Upper lobe of right lung (tissue), 1 donor: Measurements from ENCODE around the gene OSBPL2. TPM values are rescaled to one million over a fixed set of nuclear protein-coding genes. Genes with fewer than 3 reads are reported as not detected.
A peak's percentile ranks its signal among the peaks of the same experiment; 100 is the strongest.

Source experiments
- ATAC-seq: fragments of 200-7000 bp; cut with Tn5 transposase; one replicate; pipeline ENCODE4 v1.9.1; 2020; ENCODE audit warnings: mild to moderate bottlenecking, moderate library complexity
- DNase-seq: peaks from one replicate; pipeline ENCODE4 v3.0.0-alpha.2; 2020
- H3K27ac ChIP-seq: fragments of 200-600 bp; one replicate; pipeline ENCODE4 v1.8.0; 2022
- H3K27me3 ChIP-seq: fragments of 200-600 bp; one replicate; pipeline ENCODE4 v1.8.0; 2022; ENCODE audit warnings: mild to moderate bottlenecking
- H3K36me3 ChIP-seq: fragments of 200-600 bp; one replicate; pipeline ENCODE4 v1.8.0; 2022
- H3K4me1 ChIP-seq: fragments of 200-600 bp; one replicate; pipeline ENCODE4 v1.8.0; 2022
- H3K4me3 ChIP-seq: fragments of 200-600 bp; one replicate; pipeline ENCODE4 v1.8.0; 2022; ENCODE audit warnings: mild to moderate bottlenecking
- H3K9me3 ChIP-seq: fragments of 200-600 bp; one replicate; pipeline ENCODE4 v1.8.0; 2022
- CTCF ChIP-seq: fragments of 200-600 bp; IDR thresholded peaks from one replicate; pipeline ENCODE4 v1.8.0; 2022; ENCODE audit warnings: antibody characterized with exemption
- intact Hi-C: fragments of 100-400 bp; cut with DNase I; formaldehyde crosslinking; loops from one replicate; pipeline ENCODE4 v1.11.0; 2022
- total RNA-seq: library from RNA; stranded (reverse); fragmentation: NEBNext Ultra II Directional; extraction: Animal tissue kit (Norgen Biotek cat#: 25700); gene quantifications from one replicate; pipeline ENCODE4 v1.2.1, GENCODE V29; 2021
- donor health status: DM: no; HTN: yes; CAD: no; lungs with severe emphysema.

OSBPL2 gene
- total RNA-seq, 1 donor from 2014 or later, result 52.3 TPM

DNA sequence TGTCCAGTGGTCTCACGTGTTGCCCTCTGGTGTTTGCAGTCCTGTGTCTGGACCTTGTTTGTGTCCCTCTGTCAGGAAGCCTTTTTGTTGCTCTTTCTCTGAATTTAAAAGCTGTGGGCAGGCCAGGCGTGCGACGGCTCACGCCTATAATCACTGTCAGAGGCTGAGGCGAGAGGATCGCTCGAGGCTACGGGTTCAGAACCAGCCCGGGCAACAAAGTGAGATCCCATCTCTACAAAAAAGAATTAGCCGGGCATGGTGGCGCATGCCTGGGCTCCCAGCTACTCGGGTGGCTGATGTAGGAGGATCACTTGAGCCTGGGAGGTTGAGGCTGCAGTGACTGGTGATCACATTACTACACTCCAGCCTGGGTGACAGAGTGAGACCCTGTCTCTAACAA, 28.5 kb downstream of the OSBPL2 start:
- ATAC-seq (no peak), DNase-seq (no peak)
- Histone ChIP-seq H3K27ac (no peak overlapping the region), H3K36me3 (peaks cover 53% of the 10 kb centered on the region), H3K4me3 (no peak overlapping the region), H3K27me3 (no peaks in the 10 kb centered on the region), H3K9me3 (no peaks in the 10 kb centered on the region), H3K4me1 (no peaks in the 10 kb centered on the region)
- intact Hi-C loops, result no loop called here
- no peak for TF ChIP-seq CTCF

DNA sequence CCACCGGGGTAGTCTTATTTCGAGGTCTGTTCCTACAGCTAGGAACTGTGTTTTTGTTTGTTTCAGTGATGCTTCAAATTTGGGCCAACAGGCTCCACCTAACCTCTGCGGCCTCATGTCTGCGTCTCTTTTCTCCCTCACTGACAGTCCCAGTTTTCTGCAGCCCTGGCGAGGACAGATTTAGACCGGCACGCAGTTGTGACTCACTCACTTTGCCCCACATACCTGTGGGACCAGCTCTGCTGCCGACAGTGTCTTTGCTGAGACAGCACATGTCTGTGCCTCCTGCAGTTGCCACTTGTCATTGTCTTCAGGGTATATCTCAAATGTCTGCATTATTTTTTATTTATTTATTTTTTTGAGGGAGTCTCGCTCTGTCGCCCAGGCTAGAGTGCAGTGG, 29.2 kb downstream of the OSBPL2 start:
- intact Hi-C loops, result no loop called here
- Histone ChIP-seq H3K4me3 (no peak overlapping the region), H3K27me3 (no peaks in the 10 kb centered on the region), H3K9me3 (no peaks in the 10 kb centered on the region), H3K36me3 (peaks cover 53% of the 10 kb centered on the region), H3K27ac (no peak overlapping the region), H3K4me1 (no peaks in the 10 kb centered on the region)
- no peak for ATAC-seq
- TF ChIP-seq CTCF, result no peak
- no peak for DNase-seq

DNA sequence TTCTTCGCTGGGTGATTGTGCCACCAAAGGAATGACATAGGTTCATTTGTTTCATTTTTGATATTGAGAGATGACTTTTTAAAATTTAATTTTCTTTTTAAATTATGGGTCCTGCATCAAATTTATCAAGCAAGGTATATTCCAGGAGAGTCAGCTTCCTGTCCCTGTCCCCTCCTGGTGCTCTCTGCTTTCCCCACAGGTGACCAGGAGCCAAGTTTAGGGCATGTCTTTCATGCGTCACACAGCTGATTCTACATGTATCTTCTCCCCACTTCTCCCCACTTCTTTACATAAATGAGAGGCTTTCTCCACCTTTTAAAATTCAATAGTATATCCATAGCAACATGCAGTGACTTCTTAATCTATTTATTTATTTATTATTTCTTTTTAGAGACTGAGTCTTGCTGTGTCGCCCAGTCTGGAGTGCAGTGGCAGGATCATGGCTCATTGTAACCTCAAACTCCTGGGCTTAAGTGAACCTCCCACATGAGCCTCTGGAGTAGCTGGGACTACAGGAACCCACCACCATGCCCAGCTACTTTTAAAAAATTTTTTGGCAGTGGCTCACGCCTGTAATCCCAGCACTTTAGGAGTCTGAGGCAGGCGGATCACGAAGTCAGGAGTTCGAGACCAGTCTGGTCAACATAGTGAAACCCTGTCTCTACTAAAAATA, 30.0 kb downstream of the OSBPL2 start:
- TF ChIP-seq CTCF, result no peak
- Histone ChIP-seq H3K36me3 (peaks cover 54% of the 10 kb centered on the region), H3K4me3 (no peak overlapping the region), H3K27me3 (no peaks in the 10 kb centered on the region), H3K27ac (no peak overlapping the region), H3K9me3 (no peaks in the 10 kb centered on the region), H3K4me1 (no peaks in the 10 kb centered on the region)
- DNase-seq (no peak), ATAC-seq (no peak)
- intact Hi-C loops, result no loop called here

DNA sequence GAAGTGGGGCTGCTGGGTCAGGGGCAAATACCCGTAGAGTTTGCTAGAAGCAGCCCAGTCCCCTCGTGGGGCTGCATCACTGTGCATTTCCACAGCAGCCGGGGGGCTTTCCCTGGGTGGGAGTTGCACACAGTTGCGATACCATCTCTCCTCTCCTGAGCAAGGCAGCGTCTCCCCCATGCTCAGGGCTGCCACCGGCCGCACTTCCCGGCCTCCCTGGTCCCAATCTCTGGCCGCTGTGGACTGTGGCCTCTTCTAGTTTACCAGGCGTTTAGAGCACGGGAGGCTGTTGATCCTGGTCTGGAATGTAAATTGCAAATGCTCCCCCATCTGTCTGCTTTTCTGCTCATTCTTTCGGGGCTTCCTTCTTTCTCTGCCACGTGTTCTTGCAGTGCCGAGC, 31.1 kb downstream of the OSBPL2 start:
- Histone ChIP-seq H3K27ac (no peak overlapping the region), H3K36me3 (peaks cover 54% of the 10 kb centered on the region), H3K9me3 (no peaks in the 10 kb centered on the region), H3K4me1 (no peaks in the 10 kb centered on the region), H3K4me3 (no peak overlapping the region), H3K27me3 (no peaks in the 10 kb centered on the region)
- ATAC-seq, result no peak
- TF ChIP-seq CTCF, result no peak
- no peak for DNase-seq
- intact Hi-C loops, result no loop called here

DNA sequence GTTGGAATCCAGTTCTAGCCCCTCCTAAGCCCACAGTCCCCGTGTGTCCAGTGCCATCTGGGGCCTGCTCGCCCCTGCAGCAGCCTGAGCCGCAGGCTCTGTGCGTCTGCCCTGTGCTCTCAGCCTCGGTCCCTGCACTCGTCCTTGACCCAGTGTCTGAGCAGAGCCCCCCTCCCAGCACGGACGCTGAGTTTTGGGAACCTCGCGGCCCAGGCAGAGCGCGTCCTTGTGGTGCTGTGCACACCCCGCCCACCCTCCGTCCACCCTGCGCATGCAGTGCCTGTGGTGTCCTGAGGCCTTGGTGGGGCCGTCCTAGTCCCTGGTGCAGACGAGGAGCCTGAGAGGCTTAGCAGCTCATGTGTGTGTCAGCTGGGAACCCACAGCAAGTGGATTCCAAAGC, 31.6 kb downstream of the OSBPL2 start:
- ATAC-seq (peak; percentile 9), DNase-seq (no peak)
- Histone ChIP-seq H3K4me1 (no peaks in the 10 kb centered on the region), H3K36me3 (peaks cover 53% of the 10 kb centered on the region), H3K27ac (no peak overlapping the region), H3K4me3 (no peak overlapping the region), H3K27me3 (no peaks in the 10 kb centered on the region), H3K9me3 (no peaks in the 10 kb centered on the region)
- intact Hi-C loops, result no loop called here
- no peak for TF ChIP-seq CTCF

DNA sequence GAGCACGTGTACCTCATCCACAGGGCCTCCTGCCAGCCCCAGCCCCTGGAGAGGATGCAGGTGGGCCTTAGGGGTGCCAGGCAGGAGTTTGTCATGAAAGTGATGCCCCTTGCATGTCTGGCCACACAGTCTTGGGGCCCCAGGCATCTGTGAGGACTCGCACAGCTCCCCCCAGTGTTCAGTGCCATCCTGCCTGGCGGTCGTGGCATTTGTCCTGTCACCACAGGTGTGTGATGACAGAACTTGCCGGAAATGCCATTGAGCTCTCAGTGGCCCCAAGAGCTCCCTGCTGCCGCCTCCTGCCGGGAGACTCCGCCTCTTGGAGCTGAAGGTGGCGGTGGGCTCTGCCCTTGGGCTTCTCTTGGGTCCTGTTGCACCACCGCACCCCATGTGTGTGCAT, 33.9 kb downstream of the OSBPL2 start:
- ATAC-seq (no peak), DNase-seq (no peak)
- H3K27me3 ChIP-seq, result no peaks in the 10 kb centered on the region
- intact Hi-C loops, result no loop called here
- peaks cover 52% of the 10 kb centered on the region for H3K36me3 ChIP-seq
- no peaks in the 10 kb centered on the region for H3K4me1 ChIP-seq
- no peak for TF ChIP-seq CTCF
- H3K4me3 ChIP-seq, result no peak overlapping the region
- no peak overlapping the region for H3K27ac ChIP-seq
- no peaks in the 10 kb centered on the region for H3K9me3 ChIP-seq
